ENCODE results near the gene PLSCR1.

DNA sequence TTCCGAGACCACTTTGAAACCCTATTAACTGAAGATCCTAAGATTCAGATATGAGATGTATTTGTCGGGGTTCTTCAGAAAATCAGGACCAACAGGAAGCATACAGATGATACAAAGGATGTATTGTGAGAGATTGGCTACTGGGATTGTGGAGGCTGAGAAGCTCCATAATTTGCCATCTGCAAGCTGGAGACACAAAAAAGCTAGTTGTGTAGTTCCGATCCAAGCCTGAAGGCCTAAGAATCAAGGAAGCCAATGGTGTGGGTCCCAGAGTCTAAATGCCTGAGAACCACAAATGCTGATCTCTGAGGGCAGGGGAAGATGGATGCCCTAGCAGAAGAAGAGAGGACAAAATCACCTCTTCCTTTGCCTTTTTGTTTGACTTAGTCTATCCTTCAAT lies 10.9 kb upstream of the PLSCR1 start:
- TF ChIP-seq, protein P1, sequence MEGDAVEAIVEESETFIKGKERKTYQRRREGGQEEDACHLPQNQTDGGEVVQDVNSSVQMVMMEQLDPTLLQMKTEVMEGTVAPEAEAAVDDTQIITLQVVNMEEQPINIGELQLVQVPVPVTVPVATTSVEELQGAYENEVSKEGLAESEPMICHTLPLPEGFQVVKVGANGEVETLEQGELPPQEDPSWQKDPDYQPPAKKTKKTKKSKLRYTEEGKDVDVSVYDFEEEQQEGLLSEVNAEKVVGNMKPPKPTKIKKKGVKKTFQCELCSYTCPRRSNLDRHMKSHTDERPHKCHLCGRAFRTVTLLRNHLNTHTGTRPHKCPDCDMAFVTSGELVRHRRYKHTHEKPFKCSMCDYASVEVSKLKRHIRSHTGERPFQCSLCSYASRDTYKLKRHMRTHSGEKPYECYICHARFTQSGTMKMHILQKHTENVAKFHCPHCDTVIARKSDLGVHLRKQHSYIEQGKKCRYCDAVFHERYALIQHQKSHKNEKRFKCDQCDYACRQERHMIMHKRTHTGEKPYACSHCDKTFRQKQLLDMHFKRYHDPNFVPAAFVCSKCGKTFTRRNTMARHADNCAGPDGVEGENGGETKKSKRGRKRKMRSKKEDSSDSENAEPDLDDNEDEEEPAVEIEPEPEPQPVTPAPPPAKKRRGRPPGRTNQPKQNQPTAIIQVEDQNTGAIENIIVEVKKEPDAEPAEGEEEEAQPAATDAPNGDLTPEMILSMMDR (IDR thresholded peaks at IDR 0.05) = no peak
- TF ChIP-seq POLR2A (IDR thresholded peaks at IDR 0.05; ENCODE audit: low read depth) = no peak
